NCI-H2171 (cell line): ENCODE measurements around the gene PABPC1L.

ENCODE experiments used
- DNase-seq: peaks from one replicate; lab custom pipeline; 2025; lab: John Stamatoyannopoulos, UW

PABPC1L gene

DNA sequence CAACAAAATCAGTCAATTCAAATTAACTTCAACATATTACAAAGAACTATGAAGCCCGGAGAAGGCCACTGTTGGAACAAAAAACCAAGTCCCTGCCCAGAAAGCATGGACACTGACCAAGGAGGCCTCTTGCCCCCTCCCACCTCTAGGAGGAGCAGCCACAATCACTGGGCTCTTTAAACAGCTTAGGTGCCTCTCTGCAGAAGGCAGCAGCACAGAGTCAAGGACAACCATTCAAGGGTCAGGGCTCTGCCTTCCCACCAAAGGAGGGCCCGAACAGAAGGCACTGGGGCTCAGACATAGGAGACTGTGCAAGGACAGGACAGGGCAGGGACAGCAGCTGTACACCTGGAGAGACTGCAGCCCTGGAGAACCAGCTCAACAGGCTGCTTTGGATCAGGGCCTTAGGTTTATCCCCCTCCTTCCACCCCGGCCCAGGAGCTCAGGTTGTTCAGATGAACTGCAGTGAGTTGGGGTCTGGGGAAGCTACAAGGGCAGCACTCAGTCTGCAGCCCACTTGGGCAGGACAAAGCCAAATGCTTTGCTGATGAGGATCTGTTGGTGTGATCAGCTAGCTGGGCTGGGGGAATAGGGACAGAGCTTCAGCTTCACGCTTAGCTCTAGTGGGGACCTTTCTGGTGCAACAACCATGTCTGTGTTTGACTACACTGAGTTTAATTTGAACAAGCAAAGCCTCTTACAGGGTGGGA lies 32.6 kb downstream of the PABPC1L start:
- no peak for DNase-seq

DNA sequence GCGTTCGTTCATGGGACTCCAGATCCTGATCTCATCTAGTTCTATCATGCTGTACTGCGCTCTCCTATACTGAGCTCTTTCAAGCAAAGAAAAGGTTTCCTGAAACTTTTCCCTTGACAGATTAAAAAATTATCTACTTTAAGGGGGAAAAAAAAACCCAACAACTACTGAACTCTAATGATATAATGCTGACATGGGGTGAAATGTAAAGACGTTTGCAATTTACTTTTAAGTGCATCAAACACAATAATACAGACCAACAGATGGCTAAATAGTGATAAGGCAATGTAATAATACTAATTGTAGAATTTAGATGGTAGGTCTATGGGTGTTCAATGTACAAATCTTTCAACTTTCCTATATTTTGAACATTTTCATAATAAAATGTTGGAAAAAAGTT lies 34.0 kb downstream of the PABPC1L start:
- no peak for DNase-seq

DNA sequence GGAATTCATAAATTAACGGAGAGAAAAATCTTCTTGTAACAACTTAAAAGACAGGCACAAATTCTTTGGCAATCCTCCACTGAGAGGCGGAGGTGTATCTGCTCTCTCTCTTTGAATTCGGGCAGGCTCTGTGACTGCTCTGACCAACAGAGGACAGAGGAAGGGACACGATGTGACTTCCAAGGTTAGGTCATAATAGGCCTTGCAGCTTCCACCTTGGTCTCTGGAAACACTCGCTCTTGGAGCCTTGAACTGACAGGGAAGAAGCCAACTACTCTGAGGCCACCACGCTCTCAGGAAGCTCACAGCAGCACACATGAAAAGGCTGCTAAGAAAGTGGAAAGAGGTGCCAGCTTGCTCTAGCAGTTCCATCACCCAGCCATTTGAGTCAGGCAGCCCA lies 35.4 kb downstream of the PABPC1L start:
- no peak for DNase-seq

DNA sequence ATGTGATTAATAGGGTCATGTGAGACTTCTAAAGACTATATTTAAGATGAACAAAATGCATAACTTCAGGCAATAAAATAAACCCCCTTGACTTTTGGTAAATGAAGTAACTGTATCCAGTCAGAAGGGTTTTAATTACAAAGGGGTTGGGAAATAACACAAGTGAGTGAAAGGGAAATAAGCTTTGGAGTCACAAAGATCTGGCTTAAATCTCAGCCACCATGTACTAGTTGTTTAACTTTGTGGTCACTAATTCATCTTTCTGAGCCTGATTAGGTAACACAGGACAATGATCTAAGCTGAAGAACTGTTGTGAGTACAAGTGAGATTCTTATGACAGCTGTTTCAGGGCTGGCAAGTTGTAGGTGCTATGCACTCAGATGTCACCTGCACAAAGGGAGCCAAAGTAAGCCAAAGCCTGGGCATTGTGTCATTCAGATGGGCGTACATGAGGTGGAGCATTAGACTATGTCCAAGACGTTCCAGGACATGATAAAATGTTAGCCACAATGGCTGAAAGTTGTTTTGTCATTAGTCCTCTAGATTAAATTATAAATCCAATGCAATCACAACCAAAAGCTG lies 36.5 kb downstream of the PABPC1L start:
- no peak for DNase-seq

DNA sequence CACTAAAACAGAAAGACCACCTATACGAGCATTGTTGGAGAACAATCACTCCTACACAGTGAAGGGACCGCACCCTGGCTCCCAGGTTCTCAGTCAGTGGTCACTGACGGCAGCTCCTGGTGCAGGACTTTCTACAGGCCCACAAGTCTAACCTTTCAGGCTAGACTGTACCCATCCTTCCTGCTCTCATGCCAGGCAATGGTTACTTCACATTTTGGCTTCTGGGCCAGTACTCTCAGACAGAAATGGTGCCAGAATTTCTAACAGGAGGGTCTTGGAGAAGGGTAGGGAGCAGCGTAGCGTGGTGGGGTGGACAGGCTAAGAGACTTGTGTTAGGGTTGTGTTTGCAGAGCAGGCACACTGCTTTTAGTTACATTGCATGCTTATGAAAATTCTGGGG lies 38.2 kb downstream of the PABPC1L start:
- DNase-seq, result no peak

DNA sequence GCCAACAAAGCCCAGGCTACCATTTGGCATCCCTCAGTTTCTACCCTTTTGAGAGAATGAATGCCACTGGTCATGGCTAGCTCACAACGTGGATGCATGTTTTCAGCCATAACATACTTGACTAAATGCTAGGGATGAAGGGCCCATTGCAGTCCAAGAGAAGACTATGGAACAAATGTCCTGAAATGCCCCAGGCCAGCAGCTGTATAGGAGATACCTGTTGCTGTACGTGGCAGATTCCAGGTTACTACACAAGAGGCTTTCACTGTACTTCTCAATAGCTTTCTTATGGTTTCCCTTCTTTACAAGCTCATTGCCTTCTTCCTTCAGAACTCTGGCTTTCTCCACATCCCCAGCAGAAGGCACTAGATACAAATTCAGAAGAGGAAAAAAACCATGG lies 38.7 kb downstream of the PABPC1L start:
- no peak for DNase-seq

DNA sequence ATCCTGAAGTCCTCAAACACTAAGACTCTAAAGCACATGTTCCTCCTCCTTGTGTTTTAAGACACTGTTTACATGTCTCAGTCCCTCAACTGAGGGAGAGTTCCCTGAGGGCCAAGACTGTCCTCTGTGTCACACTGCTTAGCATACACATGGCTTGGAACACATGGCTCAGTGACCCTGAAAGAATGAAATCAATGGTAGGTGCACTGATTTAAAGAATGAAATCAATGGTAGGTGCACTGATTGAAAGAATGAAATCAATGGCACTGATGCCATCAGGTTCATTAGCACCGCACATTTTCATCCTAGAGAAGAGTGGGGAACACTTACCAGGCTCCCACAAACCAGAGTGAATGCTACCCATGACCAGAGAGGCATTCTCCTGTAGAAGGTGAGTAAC lies 40.5 kb downstream of the PABPC1L start:
- no peak for DNase-seq

DNA sequence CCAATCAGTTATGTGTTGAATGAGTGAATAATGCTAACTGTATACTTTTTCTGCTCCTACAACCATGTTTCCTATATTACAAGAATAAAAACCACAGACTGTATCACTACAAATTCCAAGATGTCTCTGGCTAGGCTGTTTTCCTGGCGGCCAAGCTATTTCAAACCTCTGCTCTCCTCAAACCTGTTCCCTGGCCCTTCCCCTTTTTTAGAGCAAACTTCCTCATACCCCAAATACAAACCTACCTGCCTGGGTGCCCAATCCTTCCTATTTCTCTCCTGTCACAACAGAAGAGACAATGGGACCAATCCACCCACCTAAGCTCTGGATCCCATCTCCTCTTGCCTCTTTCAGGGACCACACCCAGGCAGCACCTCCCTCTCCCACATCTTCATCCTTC lies 42.9 kb downstream of the PABPC1L start:
- DNase-seq, result no peak

DNA sequence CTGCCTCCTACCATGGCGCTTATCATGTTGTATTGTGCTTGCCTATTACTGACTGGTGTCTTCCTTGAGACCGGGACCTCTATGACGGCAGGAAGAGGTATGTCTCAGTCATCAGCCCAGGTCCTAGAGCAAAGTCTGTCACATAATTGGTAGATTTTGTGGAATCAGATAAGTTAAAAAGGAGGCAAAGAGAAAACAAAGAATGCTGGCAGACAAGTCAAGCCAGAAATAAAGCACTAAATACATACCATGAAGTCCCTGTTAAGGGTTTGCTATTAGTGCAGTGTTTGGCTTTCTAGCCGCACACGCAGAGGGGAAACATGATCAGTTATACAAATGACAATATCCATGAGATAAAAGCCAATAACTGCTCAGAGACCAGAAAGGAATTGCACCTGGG lies 44.4 kb downstream of the PABPC1L start:
- DNase-seq, result no peak

DNA sequence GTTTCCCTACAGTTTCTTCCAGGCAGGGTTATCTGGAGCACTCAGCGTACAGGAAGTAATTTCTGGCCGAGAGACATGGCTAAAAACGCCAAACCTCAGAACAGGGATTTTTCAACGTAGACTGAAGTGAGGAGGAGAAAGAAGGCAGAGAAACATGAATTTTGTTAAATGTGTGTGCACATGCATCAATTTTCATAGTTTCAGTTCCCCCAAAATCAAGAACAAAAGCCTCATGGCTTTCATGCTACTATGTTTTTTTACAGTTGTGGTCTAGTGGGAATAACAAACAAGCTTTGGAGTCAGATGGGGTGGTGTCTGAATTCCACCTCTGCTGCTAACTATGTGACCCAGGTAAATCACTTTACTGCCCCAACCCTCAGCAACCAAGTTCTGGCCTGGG lies 45.4 kb downstream of the PABPC1L start:
- no peak for DNase-seq

DNA sequence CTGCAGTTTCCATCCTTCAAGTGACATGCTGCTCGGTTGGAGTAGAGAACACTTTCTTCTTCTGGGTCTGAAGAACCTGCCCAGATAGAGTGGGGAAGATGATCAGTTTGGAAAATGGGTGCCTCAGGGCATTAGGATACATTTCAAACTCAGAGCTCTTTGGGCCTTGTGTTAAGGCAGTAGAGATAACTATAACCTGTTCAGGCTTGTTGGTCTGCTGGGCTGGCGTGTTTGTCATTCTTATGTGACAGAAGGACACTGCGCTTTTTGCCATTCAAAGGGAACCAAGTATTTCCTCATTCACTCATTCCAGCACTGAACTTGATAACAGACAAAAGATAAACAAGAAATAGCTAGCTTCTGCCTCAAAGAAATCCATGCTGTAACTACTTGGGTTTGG lies 46.5 kb downstream of the PABPC1L start:
- DNase-seq, result no peak

DNA sequence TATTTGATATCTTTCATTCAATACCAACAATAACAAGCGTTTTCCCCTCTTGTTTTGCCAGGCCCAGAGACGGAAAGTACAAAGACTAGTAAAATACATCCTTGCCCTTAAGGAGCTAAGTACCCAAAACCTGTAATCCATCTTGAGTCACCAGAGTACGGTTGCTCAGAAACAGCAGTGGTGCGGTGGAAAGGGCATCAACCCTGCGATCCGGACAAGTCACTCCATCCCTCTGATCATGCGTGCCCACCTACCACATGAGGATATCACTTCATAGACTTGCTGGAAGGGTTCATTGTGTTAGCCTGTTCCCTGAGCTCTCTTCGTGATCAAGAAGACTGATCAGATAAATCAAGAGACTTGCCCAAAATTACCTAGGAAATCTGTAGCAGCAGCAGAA lies 48.4 kb downstream of the PABPC1L start:
- no peak for DNase-seq

DNA sequence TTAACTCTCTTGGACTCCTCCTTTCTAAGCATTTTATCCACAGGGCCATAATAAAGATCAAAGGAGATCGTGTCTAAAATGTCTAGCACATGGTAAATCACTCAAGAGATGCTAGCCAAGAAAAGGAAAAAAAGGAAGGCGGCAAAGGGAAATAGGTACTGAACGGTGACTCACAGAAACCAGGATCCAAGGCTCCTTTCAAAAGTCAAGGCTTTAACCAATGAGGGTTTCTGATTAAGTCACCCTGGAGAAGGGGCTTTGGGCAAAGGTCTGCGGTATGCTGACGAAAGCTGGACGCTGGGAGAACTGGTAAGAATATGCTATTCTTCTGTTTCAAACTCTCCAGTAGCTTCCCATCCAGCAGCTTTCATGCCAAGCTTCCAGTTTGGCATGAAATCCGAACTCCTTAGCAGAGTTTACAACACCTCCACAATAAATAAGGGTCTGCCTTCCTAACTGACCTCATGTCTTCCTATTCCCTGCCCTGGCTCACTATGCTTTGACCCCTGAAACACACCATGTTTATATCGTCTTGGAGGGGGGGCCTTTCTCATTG lies 49.3 kb downstream of the PABPC1L start:
- DNase-seq, result no peak

DNA sequence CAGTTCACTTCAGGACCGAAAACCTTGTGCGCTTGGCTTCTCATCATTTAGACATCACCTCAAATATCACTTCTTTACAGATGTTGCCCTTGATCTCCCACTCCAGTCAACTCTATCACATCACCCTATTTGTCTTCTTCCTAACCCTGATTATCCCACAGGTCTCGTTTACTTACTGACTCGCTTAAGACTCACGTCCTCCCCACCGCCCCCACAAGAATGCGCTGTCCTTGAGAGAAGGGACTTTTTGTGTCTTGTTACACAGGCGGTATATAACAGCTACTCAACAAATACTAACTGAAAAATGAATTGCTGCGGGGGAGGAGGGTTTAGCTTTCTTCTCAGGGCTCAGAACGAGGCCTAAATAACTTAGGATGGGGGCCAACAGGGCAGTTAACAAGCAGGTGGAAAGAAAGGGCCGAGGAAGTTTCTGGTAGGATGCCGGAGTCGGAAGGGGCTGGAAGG lies 49.8 kb downstream of the PABPC1L start:
- DNase-seq, result no peak

DNA sequence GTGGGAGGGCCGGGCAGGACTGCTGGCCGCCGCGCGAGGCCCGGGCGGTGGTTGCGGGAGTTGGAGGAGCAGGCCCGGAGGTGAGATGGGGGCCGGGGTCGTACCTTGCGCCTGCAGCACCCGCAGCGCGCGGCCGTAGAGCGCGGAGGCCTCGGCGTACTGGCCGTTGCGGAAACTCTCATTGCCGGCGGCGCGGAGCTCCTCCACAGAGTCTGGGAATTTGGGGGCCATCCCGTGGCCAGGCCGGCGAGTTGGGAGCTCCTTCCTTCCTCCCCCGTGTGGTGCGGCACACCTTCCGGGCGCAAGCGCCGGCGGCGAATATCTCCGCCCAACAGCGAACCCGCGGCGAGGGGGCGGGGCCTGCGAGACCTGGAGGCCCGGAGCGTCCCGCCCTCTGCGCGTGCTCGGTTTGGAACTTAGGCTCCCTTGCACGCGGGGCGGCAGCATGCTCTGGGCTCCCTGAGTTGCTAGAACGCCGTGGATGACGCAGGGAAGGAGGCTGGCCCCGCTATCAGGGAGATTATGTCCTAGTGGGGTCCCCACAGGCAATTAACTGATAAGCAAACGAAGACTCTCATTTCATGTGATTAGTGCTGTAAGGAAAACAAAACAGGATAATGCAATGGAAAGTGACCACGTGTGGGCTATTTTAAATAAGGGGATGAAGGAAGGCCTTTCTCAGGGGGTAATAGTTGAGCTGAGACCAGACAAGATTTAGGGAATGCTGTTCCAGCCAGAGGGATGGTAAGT lies 50.4 kb downstream of the PABPC1L start, which contains the start of gene TOMM34:
Gene TOMM34 (minus strand): TSS at position 295 of the 750 bp plus-strand sequence. CDS start 64 bp downstream, at position 231.
- peak; percentile 99 for DNase-seq

DNA sequence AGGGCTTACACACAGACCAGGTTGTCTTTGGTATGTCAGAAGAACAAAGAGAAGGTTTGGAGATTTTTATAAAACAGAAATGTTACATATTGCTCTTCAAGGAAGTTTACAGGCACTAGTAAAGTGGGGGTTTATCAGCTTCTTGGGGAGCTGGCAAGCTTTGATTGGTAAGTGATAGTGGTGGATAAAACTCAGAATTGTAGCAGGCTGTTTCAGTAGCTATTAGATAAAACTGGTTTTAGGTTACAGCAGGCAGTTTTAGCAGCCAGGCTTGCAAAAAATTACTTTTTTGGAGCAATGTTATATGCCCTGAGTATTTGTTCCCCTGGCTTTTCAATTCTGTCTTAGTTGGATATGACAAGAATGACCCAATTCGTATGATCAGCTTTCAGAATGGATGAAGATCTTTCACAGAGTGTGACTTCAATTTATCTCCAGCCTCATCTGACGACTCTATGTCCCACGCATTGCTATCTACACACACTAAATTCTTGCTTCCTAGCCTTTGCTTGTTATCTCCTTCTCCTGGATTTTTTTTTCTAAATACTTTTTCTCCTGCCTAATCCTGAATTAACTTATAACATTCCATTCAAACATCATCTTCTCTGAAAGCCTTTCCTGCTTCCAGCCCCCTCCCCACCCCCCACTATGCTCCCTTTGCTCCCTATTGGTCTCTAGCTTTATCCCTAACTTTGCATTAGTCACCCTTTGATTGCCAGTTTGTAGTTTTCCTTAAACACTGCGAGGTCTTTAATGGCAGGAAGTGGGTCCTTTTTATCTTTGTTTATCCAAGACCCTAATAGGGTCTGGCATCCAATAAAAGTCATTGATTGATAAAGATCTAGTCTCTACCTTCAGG lies 51.4 kb downstream of the PABPC1L start:
- no peak for DNase-seq

DNA sequence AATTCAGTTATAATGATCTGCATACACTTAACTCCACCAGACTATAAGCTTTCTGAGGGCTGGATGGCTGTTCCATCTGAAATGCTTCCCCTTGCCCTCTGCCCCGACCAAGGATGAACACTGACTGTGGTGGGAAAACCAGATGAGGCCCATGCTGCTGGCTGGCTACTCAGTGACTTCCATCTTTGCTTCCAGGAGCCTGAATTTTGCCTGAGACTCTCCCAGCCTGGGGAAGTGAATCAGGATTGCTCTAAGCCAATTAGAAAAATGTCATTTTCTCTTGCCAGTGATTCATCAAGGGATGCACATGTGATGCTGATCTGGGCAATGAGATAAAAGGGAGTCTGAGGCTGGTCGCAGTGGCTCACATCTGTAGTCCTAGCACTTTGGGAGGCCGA lies 52.0 kb downstream of the PABPC1L start:
- no peak for DNase-seq

DNA sequence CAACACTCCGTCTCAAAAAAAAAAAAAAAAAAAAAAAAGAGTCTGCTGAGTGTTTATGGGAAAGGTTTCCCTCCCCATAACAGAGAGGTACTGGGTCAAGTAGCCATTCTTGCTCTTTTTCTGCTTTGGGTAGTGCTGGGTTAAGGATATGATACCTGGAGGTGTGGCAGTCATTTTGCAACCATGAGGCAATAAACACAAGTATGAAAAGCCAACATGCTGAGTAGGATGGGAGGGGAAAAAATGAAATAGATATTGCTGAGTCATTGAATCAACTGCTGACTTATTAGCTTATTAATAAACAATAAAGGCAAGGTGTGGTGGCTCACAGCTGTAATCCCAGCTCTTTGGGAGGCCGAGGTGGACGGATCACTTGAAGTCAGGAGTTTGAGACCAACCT lies 52.6 kb downstream of the PABPC1L start:
- no peak for DNase-seq

DNA sequence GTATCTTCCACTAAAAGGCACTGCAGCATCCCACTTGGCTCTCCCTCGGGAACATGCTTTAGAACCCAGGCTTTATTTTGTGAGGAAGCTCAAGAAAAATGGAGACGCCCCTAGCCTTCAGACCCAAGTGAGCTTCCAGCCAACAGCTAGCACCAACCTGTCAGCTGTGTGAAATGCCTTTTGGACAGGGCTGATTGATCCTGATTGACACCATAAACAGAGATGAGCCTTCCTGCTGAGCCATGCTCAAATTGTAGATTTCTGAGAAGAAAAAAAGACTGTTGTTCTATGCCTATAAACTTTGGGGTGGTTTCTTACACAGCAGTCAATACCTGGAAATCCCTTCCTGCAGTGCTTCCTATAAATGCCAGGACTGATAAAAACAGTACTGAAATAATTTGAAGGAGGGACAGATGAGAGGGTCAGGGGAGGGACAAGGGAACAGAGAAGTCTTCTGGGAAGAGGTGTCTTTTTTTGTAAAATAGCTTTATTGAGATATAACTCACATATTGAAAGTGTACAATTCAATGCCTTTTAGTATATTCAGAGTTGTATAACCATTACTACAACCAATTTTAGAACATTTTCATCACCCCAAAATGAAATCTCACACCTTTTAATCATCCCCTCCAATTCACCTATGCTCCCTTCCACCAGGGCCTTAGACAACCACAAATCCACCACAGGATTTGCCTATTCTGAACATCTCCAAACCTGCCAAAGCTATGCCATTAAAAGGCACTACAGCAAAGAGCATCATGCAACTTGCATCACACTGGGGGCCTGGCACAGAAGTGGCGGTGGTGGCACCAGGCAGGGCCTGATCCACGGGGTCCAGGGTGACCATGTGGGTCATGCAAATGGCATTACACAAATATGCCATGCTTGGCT lies 53.7 kb downstream of the PABPC1L start:
- DNase-seq, result no peak

DNA sequence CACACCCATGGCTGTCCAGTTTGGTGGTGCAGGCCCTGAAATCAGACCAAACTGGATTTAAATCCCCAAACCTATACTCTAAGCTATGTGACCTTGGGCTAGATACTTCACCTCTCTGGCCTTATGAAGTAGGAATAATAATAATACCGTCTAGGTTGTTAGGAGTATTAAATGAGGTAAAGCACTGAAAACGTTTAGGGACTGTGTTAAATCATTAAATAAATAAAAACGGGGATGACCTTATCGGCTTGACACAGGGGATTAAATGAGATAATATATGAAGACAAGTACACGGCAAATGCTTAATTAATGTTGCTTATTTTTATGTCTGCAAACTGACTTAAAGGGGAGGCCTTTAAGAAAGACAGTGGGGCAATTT lies 55.8 kb downstream of the PABPC1L start:
- DNase-seq, result no peak
